Activated CD8-positive, alpha-beta memory T cell treated with anti-CD3 and anti-CD28 coated beads, Interleukin-2, amount 50 U/mL, for 24 hours (primary cell): ENCODE results near the gene EDC3.
"Not testable (repeated sequence)": the region's sequence is repeated elsewhere in the genome, so short reads cannot be mapped to it uniquely, and the experiment has no call there.

ENCODE experiments used
- DNase-seq: peaks from one replicate; pipeline ENCODE4 v3.0.0-alpha.2; 2020; ENCODE audit errors: extremely low read depth

Gene EDC3

GRCh38 chr15:74709892-74710291 lies 14.1 kb upstream of the EDC3 start:
- no peak for DNase-seq

GRCh38 chr15:74709011-74709410 lies 13.2 kb upstream of the EDC3 start:
- no peak for DNase-seq

GRCh38 chr15:74696808-74697207 lies 984 bp upstream of the EDC3 start:
- DNase-seq: no peak

GRCh38 chr15:74696398-74696729 lies 540 bp upstream of the EDC3 start:
- DNase-seq: no peak

- DNase-seq: no peak
Measured at GRCh38 chr15:74692327-74692726, 3.5 kb downstream of the EDC3 start.

GRCh38 chr15:74683758-74684157 lies 12.1 kb downstream of the EDC3 start:
- no peak for DNase-seq

GRCh38 chr15:74682954-74683353 lies 12.9 kb downstream of the EDC3 start:
- DNase-seq: no peak

GRCh38 chr15:74680456-74680855 lies 15.4 kb downstream of the EDC3 start:
- DNase-seq: no peak

- DNase-seq: no peak
Measured at GRCh38 chr15:74676801-74677200, 19.0 kb downstream of the EDC3 start.

- DNase-seq: no peak
Measured at GRCh38 chr15:74674161-74674560, 21.7 kb downstream of the EDC3 start.

GRCh38 chr15:74669627-74670026 lies 26.2 kb downstream of the EDC3 start:
- DNase-seq: no peak

GRCh38 chr15:74667975-74668374 lies 27.8 kb downstream of the EDC3 start:
- no peak for DNase-seq

- no peak for DNase-seq
Measured at GRCh38 chr15:74664670-74665069, 31.2 kb downstream of the EDC3 start.

GRCh38 chr15:74664028-74664616 lies 31.7 kb downstream of the EDC3 start:
- no peak for DNase-seq

GRCh38 chr15:74663303-74664027 lies 32.4 kb downstream of the EDC3 start:
- no peak for DNase-seq

GRCh38 chr15:74662064-74662860 lies 33.6 kb downstream of the EDC3 start:
- DNase-seq: no peak

GRCh38 chr15:74661280-74661679 lies 34.5 kb downstream of the EDC3 start:
- DNase-seq: not testable (repeated sequence)

- no peak for DNase-seq
Measured at GRCh38 chr15:74657846-74658245, 38.0 kb downstream of the EDC3 start.

- no peak for DNase-seq
Measured at GRCh38 chr15:74656935-74657535, 38.8 kb downstream of the EDC3 start.

GRCh38 chr15:74655424-74655823 lies 40.4 kb downstream of the EDC3 start:
- DNase-seq: no peak

GRCh38 chr15:74653426-74654102 lies 42.3 kb downstream of the EDC3 start:
- no peak for DNase-seq

- no peak for DNase-seq
Measured at GRCh38 chr15:74651242-74651741, 44.5 kb downstream of the EDC3 start.
